Peyer's patch (tissue), 4 donors: ENCODE results near the gene BCL2L11. TPM values are rescaled to one million over a fixed set of nuclear protein-coding genes. Genes with fewer than 3 reads are reported as not detected.

ENCODE experiments used
- DNase-seq, 3 donors: peaks; one replicate each; pipeline ENCODE4 v3.0.0-alpha.2; 2017 to 2019
- H3K27ac ChIP-seq, 4 donors: fragments of 200-600 bp; sonication (generic); one replicate each; pipeline ENCODE4 v1.5.1; 2016 to 2019
- H3K27me3 ChIP-seq, 2 donors: fragments of 200-600 bp; sonication (generic); one replicate each; pipeline ENCODE4 v1.5.1; 2019
- H3K36me3 ChIP-seq, 3 donors: fragments of 200-600 bp; sonication (generic); one replicate each; pipeline ENCODE4 v1.5.1; 2016 to 2019
- H3K4me1 ChIP-seq, 4 donors: fragments of 200-600 bp; sonication (generic); one replicate each; pipeline ENCODE4 v1.5.1; 2016 to 2019
- H3K4me3 ChIP-seq, 4 donors: fragments of 200-600 bp; sonication (generic); 1 replicate in 3 of 4; 2 replicates in 1 of 4; pipeline ENCODE4 v1.5.1; 2016 to 2019; ENCODE audit warnings: mild to moderate bottlenecking in 1 of 4
- H3K9me3 ChIP-seq, 4 donors: fragments of 200-600 bp; sonication (generic); one replicate each; pipeline ENCODE4 v1.5.1; 2016 to 2019; ENCODE audit warnings: mild to moderate bottlenecking in 1 of 4
- POLR2A ChIP-seq, 2 donors: fragments of 450-650 bp; IDR thresholded peaks; one replicate each; pipeline ENCODE4 v1.5.1; 2017; ENCODE audit warnings: antibody characterized with exemption in 2 of 2, mild to moderate bottlenecking in 2 of 2, moderate library complexity in 2 of 2
- total RNA-seq, 4 donors: library from RNA; depleted of rRNA; stranded (reverse); fragments of >200 nt; gene quantifications; one replicate each; pipeline ENCODE4 v1.1.0, GENCODE V29; 2016
- TF ChIP-seq, protein P1 (sequence below), 6 experiments: fragments of 450-650 bp in 4 of 6; fragments of 200-600 bp in 2 of 6; sonication (generic) in 1 of 6; IDR thresholded peaks; one replicate each; pipeline ENCODE4 v1.5.1; 2017 to 2019; ENCODE audit warnings: antibody characterized with exemption in 6 of 6, mild to moderate bottlenecking in 3 of 6, moderate library complexity in 1 of 6

The BCL2L11 gene
- total RNA-seq, 4 donors from 2014 or later = 35.9 to 98.1 (median 62.2) TPM

DNA sequence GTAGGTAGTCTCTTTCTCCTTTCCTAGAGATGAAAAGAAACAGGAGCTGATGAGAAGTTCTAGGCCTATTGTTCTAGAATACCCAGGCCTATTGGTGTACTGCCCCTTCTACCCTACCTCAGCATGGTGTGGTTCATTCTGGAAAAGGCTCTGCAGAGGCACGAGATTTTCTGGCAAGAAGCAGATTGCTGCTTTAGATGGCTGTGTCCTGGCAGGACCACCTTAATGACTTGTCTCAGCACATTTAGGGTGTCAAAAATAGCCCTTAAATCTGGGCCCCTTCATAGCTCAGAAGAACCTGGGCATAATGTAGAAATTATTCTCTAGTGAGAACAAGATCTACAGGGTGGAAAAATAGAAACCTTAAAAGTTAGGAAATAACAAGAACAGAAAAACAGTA is 87.9 kb downstream of the BCL2L11 start:
- H3K27me3 ChIP-seq = no peaks in the 10 kb centered on the region

GRCh38 chr2:111209045-111209514 is 88.4 kb downstream of the BCL2L11 start:
- H3K27me3 ChIP-seq = no peaks in the 10 kb centered on the region
- H3K4me1 ChIP-seq = no peaks in the 10 kb centered on the region
- no peaks in the 10 kb centered on the region for H3K9me3 ChIP-seq
- H3K27ac ChIP-seq = no peak overlapping the region
- no peak for DNase-seq
- no peak overlapping the region for H3K4me3 ChIP-seq
- H3K36me3 ChIP-seq = no peaks in the 10 kb centered on the region
- no peak for TF ChIP-seq POLR2A (IDR thresholded peaks at IDR 0.05)
- TF ChIP-seq, protein P1, sequence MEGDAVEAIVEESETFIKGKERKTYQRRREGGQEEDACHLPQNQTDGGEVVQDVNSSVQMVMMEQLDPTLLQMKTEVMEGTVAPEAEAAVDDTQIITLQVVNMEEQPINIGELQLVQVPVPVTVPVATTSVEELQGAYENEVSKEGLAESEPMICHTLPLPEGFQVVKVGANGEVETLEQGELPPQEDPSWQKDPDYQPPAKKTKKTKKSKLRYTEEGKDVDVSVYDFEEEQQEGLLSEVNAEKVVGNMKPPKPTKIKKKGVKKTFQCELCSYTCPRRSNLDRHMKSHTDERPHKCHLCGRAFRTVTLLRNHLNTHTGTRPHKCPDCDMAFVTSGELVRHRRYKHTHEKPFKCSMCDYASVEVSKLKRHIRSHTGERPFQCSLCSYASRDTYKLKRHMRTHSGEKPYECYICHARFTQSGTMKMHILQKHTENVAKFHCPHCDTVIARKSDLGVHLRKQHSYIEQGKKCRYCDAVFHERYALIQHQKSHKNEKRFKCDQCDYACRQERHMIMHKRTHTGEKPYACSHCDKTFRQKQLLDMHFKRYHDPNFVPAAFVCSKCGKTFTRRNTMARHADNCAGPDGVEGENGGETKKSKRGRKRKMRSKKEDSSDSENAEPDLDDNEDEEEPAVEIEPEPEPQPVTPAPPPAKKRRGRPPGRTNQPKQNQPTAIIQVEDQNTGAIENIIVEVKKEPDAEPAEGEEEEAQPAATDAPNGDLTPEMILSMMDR (IDR thresholded peaks at IDR 0.05) = no peak

More for the DNA sequence above, 87.9 kb downstream of the BCL2L11 start:
- Histone ChIP-seq H3K27ac (no peak overlapping the region), H3K9me3 (no peaks in the 10 kb centered on the region), H3K4me1 (no peaks in the 10 kb centered on the region), H3K4me3 (no peak overlapping the region), H3K36me3 (no peaks in the 10 kb centered on the region)
- TF ChIP-seq, protein P1 (IDR thresholded peaks at IDR 0.05) = no peak
- no peak for TF ChIP-seq POLR2A (IDR thresholded peaks at IDR 0.05)
- DNase-seq = no peak

DNA sequence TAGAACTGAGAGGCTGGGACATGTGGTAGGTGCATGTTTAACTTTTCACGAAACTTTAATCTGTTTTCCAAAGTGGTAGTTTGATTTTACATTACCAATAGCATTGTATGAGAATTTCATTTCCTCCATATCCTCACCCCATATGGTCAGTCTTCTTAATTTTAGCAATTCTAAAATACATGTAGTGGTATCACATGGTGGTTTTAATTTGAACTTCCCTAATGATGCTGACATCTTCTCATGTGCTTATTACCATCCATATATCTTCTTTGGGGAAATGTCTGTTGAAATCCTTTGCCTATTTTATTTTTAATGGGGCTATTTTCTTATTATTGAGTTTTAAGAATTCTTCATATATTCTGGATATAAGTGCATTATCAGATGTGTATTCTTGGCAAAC is 89.3 kb downstream of the BCL2L11 start:
- Histone ChIP-seq H3K27ac (no peak overlapping the region), H3K4me3 (no peak overlapping the region), H3K36me3 (no peaks in the 10 kb centered on the region), H3K4me1 (no peaks in the 10 kb centered on the region), H3K9me3 (no peaks in the 10 kb centered on the region), H3K27me3 (no peaks in the 10 kb centered on the region)
- TF ChIP-seq POLR2A (IDR thresholded peaks at IDR 0.05) = no peak
- TF ChIP-seq, protein P1 (IDR thresholded peaks at IDR 0.05) = no peak
- DNase-seq = no peak

- Histone ChIP-seq H3K27me3 (no peaks in the 10 kb centered on the region), H3K4me1 (no peaks in the 10 kb centered on the region), H3K27ac (no peak overlapping the region), H3K4me3 (no peak overlapping the region), H3K36me3 (no peaks in the 10 kb centered on the region), H3K9me3 (no peaks in the 10 kb centered on the region)
- no peak for TF ChIP-seq POLR2A (IDR thresholded peaks at IDR 0.05)
- TF ChIP-seq, protein P1 (IDR thresholded peaks at IDR 0.05) = no peak
- DNase-seq = no peak
These were observed 93.2 kb downstream of the BCL2L11 start for GRCh38 chr2:111213877-111214276.

- DNase-seq = no peak
These were observed 96.3 kb downstream of the BCL2L11 start for GRCh38 chr2:111216811-111217652.

More at GRCh38 chr2:111216811-111217652, 96.3 kb downstream of the BCL2L11 start:
- no peak for TF ChIP-seq POLR2A (IDR thresholded peaks at IDR 0.05)
- TF ChIP-seq, protein P1 (IDR thresholded peaks at IDR 0.05) = no peak
- Histone ChIP-seq H3K27me3 (no peaks in the 10 kb centered on the region), H3K4me3 (no peak overlapping the region), H3K27ac (no peak overlapping the region), H3K4me1 (no peaks in the 10 kb centered on the region), H3K36me3 (no peaks in the 10 kb centered on the region), H3K9me3 (no peaks in the 10 kb centered on the region)
